Sciatic nerve (tissue), 1 donor: ENCODE data around the gene FKBP1B. TPM values are rescaled to one million over a fixed set of nuclear protein-coding genes. Genes with fewer than 3 reads are reported as not detected.

Experiments
- total RNA-seq: library from RNA; stranded (reverse); fragmentation: NEBNext Ultra II Directional; extraction: Animal tissue kit (Norgen Biotek cat#: 25700); gene quantifications from one replicate; pipeline ENCODE4 v1.2.1, GENCODE V29; 2021
- donor health status: DM: no; HTN: no; CAD: no.

FKBP1B gene
- total RNA-seq, 1 donor from 2014 or later = 11.1 TPM

Other genes starting within 250 kb of the FKBP1B start
- 42.2 TPM for gene ATAD2B, start 122.6 kb upstream of the FKBP1B start, total RNA-seq
- 30.3 TPM for gene UBXN2A, start 109.3 kb upstream of the FKBP1B start, total RNA-seq
- gene MFSD2B, start 39.7 kb upstream of the FKBP1B start, total RNA-seq = 0.67 TPM
- 11.8 TPM for gene WDCP, start 2.4 kb upstream of the FKBP1B start, total RNA-seq
- gene SF3B6, start 26.6 kb downstream of the FKBP1B start, total RNA-seq = 62.5 TPM
- 25.3 TPM for gene TP53I3, start 35.1 kb downstream of the FKBP1B start, total RNA-seq
- 1.5 TPM for gene PFN4, start 73.6 kb downstream of the FKBP1B start, total RNA-seq
- gene FAM228B, start 73.7 kb downstream of the FKBP1B start, total RNA-seq = 61.4 TPM
- gene FAM228A, start 125.3 kb downstream of the FKBP1B start, total RNA-seq = 3.9 TPM